DOHH2 (cell line): ENCODE measurements around the gene UBE2G2.

Source experiments
- CTCF ChIP-seq: fragments of 200-600 bp; sonication (generic); IDR thresholded peaks from one replicate; pipeline ENCODE4 v1.5.1; 2014; ENCODE audit warnings: antibody characterized with exemption, mild to moderate bottlenecking, low read depth, low read length; ENCODE audit not compliant: poor library complexity, severe bottlenecking
- EZH2phosphoT487 ChIP-seq: fragments of 200-600 bp; sonication (generic); IDR thresholded peaks from 2 replicates; pipeline ENCODE4 v1.6.1; 2017; ENCODE audit warnings: borderline replicate concordance, mild to moderate bottlenecking, antibody characterized with exemption, low read length, moderate library complexity, mixed read lengths

GRCh38 chr21:44741921-44742320 lies 59.7 kb downstream of the UBE2G2 start:
- TF ChIP-seq CTCF, result no peak
- TF ChIP-seq EZH2phosphoT487, result no peak
